Vagina (tissue), 2 donors: ENCODE measurements around the gene LHX8.

Experiments used
- CTCF ChIP-seq, 3 experiments: fragments of 450-650 bp in 2 of 3; fragments of 200-600 bp in 1 of 3; sonication (generic) in 1 of 3; IDR thresholded peaks; one replicate each; pipeline ENCODE4 v1.5.1; 2017 to 2019; ENCODE audit warnings: antibody characterized with exemption in 3 of 3, mild to moderate bottlenecking in 2 of 3, moderate library complexity in 2 of 3
- POLR2A ChIP-seq, 2 donors: fragments of 450-650 bp; IDR thresholded peaks; one replicate each; pipeline ENCODE4 v1.6.1; 2017; ENCODE audit warnings: antibody characterized with exemption in 2 of 2, mild to moderate bottlenecking in 2 of 2, moderate library complexity in 2 of 2

- TF ChIP-seq POLR2A (IDR thresholded peaks at IDR 0.05) (no peak), CTCF (IDR thresholded peaks at IDR 0.05) (no peak)
Observed at GRCh38 chr1:75099581-75099980, 34.6 kb upstream of the LHX8 start.
